Fibroblast of the aortic adventitia (primary cell): ENCODE measurements around the gene UGT1A8. TPM values are rescaled to one million over a fixed set of nuclear protein-coding genes. Genes with fewer than 3 reads are reported as not detected.
A peak's percentile ranks its signal among the peaks of the same experiment; 100 is the strongest.

Experiments used
- DNase-seq: peaks from one replicate; pipeline ENCODE4 v3.0.0-alpha.2; 2010; ENCODE audit warnings: low read depth
- H3K4me3 ChIP-seq: 2 replicates; pipeline ENCODE4 v1.5.1; 2011; ENCODE audit warnings: low read depth, mild to moderate bottlenecking, control low read depth, low read length, moderate library complexity
- total RNA-seq: library from RNA; depleted of rRNA; stranded (reverse); fragments of >200 nt; gene quantifications from 2 replicates; pipeline ENCODE4 v1.2.3, GENCODE V29; 2012; ENCODE audit warnings: low replicate concordance
- TF ChIP-seq, protein P1 (sequence below): IDR thresholded peaks from 2 replicates; pipeline ENCODE4 v1.5.1; 2011; ENCODE audit warnings: mild to moderate bottlenecking, low read length, control low read depth, inconsistent platforms; ENCODE audit not compliant: insufficient read depth

The UGT1A8 gene
- total RNA-seq, 1 donor, result 0.09 TPM

DNA sequence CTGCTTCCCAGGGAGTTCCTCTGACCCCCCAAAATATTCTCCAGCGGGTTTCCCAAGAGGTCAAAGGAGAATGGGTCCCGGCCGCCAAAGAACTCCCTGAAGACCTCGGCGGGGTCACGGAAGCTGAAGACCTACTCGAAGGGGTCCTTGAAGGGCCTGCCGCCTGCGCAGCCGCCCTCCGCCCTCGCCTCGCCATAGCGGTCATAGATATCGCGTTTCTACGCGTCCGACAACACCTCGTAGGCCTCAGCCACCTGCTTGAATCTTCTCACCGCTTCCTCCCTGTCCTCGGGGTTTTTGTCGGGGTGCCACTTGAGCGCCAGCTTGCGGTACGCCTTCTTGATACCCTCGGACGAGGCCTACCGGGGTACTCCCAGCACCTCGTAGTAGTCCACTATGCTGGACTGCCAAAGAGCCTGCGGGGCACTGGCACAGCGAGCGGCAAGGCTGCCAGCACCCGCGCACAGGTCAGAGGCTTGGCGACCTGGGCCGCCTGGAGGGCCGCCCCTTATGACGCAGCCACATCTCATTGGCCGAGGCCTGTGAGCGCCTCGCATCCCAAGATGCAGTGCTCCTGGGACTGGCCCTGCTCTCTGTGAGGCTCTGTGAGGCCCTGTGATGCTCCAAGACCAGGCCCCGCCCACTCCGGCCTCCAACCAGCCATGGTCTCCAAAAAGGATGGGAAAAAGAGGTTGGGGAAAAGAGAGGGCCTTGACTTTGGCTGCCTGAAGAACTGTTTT is 137.6 kb downstream of the UGT1A8 start:
- H3K4me3 ChIP-seq, result no peak overlapping the region
- TF ChIP-seq, protein P1, sequence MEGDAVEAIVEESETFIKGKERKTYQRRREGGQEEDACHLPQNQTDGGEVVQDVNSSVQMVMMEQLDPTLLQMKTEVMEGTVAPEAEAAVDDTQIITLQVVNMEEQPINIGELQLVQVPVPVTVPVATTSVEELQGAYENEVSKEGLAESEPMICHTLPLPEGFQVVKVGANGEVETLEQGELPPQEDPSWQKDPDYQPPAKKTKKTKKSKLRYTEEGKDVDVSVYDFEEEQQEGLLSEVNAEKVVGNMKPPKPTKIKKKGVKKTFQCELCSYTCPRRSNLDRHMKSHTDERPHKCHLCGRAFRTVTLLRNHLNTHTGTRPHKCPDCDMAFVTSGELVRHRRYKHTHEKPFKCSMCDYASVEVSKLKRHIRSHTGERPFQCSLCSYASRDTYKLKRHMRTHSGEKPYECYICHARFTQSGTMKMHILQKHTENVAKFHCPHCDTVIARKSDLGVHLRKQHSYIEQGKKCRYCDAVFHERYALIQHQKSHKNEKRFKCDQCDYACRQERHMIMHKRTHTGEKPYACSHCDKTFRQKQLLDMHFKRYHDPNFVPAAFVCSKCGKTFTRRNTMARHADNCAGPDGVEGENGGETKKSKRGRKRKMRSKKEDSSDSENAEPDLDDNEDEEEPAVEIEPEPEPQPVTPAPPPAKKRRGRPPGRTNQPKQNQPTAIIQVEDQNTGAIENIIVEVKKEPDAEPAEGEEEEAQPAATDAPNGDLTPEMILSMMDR, result no peak
- DNase-seq, result no peak

DNA sequence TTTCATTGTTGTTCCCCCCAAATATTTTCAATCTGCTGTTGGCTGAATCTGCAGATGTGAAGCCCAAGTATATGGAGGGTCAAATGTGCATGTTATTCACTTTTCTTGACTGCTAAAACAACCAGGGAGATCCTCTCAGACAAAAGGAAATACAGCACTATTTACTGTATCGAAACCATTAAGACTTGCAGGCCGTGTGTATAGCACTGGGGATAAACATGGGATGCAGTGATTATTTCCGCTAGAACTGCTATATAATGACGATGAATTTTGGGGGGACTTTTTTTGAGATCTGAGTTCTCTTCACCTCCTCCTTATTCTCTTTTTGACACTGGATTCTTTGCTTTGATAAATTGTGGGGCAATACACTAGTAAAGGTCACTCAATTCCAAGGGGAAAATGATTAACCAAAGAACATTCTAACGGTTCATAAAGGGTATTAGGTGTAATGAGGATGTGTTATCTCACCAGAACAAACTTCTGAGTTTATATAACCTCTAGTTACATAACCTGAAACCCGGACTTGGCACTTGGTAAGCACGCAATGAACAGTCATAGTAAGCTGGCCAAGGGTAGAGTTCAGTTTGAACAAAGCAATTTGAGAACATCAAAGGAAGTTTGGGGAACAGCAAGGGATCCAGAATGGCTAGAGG is 139.1 kb downstream of the UGT1A8 start:
- TF ChIP-seq, protein P1, result no peak
- DNase-seq, result peak; percentile 36
- H3K4me3 ChIP-seq, result no peak overlapping the region

DNA sequence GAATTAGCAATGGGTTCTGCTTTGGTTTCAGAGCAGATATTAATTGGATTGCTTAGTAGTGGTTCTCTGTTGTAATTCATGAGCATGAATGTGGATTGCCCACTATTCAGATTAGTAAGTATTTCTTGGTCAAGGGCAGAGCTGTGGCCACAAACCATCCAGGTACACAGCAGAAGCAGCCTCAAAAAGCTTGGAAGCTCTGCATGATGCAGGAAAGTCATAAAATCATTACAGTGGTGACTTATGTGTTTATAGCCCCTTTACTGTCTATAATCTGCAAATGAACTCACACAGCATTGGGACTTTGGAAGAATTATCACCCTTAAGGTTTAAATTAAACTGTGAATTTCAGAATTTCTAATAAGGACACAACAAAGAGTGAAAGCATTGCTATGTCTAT is 140.7 kb downstream of the UGT1A8 start:
- no peak overlapping the region for H3K4me3 ChIP-seq
- TF ChIP-seq, protein P1, result no peak
- DNase-seq, result no peak

DNA sequence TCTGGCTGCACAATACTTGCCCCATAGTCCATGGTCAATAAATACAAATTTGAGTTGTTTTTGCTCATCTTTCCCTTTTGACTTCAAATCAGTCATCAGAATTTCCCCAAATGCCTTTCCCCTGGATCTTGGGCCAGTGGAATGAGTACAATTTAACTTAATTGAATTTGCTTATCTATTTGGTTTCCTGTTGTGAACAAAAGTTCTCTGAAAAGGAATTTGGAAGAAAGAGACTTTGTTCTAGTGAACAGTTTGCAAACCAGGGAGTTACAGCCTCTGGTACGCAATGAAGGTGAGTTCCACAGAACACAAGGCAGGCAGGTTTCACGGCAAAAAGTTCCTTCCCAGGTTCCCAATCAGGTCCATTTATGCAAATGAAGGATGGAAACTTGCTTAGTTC is 141.4 kb downstream of the UGT1A8 start:
- TF ChIP-seq, protein P1, result no peak
- peak; percentile 59 for DNase-seq
- H3K4me3 ChIP-seq, result no peak overlapping the region

DNA sequence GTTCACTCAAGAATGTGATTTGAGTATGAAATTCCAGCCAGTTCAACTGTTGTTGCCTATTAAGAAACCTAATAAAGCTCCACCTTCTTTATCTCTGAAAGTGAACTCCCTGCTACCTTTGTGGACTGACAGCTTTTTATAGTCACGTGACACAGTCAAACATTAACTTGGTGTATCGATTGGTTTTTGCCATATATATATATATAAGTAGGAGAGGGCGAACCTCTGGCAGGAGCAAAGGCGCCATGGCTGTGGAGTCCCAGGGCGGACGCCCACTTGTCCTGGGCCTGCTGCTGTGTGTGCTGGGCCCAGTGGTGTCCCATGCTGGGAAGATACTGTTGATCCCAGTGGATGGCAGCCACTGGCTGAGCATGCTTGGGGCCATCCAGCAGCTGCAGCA is 142.6 kb downstream of the UGT1A8 start, which contains the start of gene UGT1A1:
Gene UGT1A1 (plus strand): TSS at position 228 of the 400 bp plus-strand sequence. CDS start 18 bp downstream, at position 246.
- no peak for DNase-seq
- TF ChIP-seq, protein P1, result no peak

DNA sequence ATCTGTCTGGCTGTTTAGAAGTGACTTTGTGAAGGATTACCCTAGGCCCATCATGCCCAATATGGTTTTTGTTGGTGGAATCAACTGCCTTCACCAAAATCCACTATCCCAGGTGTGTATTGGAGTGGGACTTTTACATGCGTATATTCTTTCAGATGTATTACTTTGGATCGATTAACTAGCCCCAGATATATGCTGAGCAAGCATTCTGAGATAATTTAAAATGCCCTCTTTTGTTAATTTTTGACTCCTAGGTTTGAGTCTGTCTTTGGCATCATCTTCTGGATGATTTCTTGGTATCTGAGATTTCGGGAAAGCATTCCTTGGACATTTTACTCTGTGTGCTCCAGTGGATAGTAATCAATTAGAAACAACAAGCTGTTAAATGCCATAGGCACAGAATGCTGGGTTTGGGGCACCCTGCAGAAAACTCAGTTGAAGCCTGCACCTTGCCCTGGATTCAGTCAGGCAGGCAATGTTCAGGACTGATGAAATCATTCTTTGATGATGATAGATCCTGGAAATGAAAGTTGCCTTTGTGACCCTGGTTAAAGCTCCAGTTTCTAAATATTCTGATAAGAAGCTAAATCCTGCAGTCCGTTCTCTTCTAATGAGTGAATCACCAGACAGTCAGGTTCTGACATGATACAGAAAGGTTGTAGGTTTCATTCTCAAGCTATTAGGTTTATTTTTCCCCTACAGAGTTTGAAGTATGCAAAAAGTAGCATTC is 143.8 kb downstream of the UGT1A8 start:
- DNase-seq, result peak; percentile 51
- TF ChIP-seq, protein P1, result no peak
- H3K4me3 ChIP-seq, result no peak overlapping the region

More for the DNA sequence above, 142.6 kb downstream of the UGT1A8 start, which contains the start of gene UGT1A1:
- H3K4me3 ChIP-seq, result no peak within 1 kb of the TSS
